Measurements from ENCODE around the gene RAB11B. TPM values are rescaled to one million over a fixed set of nuclear protein-coding genes. Genes with fewer than 3 reads are reported as not detected.

The RAB11B gene
- total RNA-seq, 1 donor from 2014 or later, result 157 TPM

- no peak for DNase-seq
- TF ChIP-seq CTCF (IDR thresholded peaks at IDR 0.05; ENCODE audit: borderline replicate concordance), result no peak
- H3K4me1 ChIP-seq, result peaks cover 92% of the 10 kb centered on the region
- intact Hi-C loops (cut with micrococcal nuclease), result no loop called here
- peak overlapping the region; percentile 100 for H3K27ac ChIP-seq (replicated peaks)
- no peaks in the 10 kb centered on the region for H3K36me3 ChIP-seq
- H3K9me3 ChIP-seq (replicated peaks), result no peaks in the 10 kb centered on the region
- H3K27me3 ChIP-seq (ENCODE audit: low read depth), result no peaks in the 10 kb centered on the region
- no peak overlapping the region for H3K4me3 ChIP-seq
Observed at GRCh38 chr19:8393871-8394250, 3.7 kb downstream of the RAB11B start.

GRCh38 chr19:8395621-8396082 lies 5.5 kb downstream of the RAB11B start:
- H3K27me3 ChIP-seq (ENCODE audit: low read depth), result no peaks in the 10 kb centered on the region
- peak overlapping the region; percentile 100 for H3K27ac ChIP-seq (replicated peaks)
- peaks cover 16% of the 10 kb centered on the region for H3K36me3 ChIP-seq
- intact Hi-C loops (cut with micrococcal nuclease), result loop anchor here (5.0 kb wide), 1 partner anchor 38 kb away; no protein-coding TSS in a partner anchor
- no peak for DNase-seq
- peaks cover 80% of the 10 kb centered on the region for H3K4me1 ChIP-seq
- no peak for TF ChIP-seq CTCF (IDR thresholded peaks at IDR 0.05; ENCODE audit: borderline replicate concordance)
- H3K9me3 ChIP-seq (replicated peaks), result no peaks in the 10 kb centered on the region
- H3K4me3 ChIP-seq, result no peak overlapping the region

- Histone ChIP-seq H3K27ac (replicated peaks) (peak overlapping the region; percentile 37), H3K4me3 (no peak overlapping the region), H3K36me3 (peaks cover 19% of the 10 kb centered on the region), H3K4me1 (peaks cover 75% of the 10 kb centered on the region), H3K27me3 (ENCODE audit: low read depth) (no peaks in the 10 kb centered on the region), H3K9me3 (replicated peaks) (no peaks in the 10 kb centered on the region)
- intact Hi-C loops (cut with micrococcal nuclease), result loop anchor here (5.0 kb wide), 1 partner anchor 39 kb away; no protein-coding TSS in a partner anchor
- no peak for DNase-seq
- TF ChIP-seq CTCF (IDR thresholded peaks at IDR 0.05; ENCODE audit: borderline replicate concordance), result no peak
Observed at GRCh38 chr19:8396185-8396562, 6.0 kb downstream of the RAB11B start.

GRCh38 chr19:8396563-8397203 lies 6.5 kb downstream of the RAB11B start:
- peak; percentile 73 for TF ChIP-seq CTCF (IDR thresholded peaks at IDR 0.05; ENCODE audit: borderline replicate concordance)
- Histone ChIP-seq H3K9me3 (replicated peaks) (no peaks in the 10 kb centered on the region), H3K36me3 (peaks cover 21% of the 10 kb centered on the region), H3K4me3 (no peak overlapping the region), H3K27me3 (ENCODE audit: low read depth) (no peaks in the 10 kb centered on the region), H3K4me1 (peaks cover 69% of the 10 kb centered on the region), H3K27ac (replicated peaks) (peak overlapping the region; percentile 37)
- DNase-seq, result peak; percentile 71
- intact Hi-C loops (cut with micrococcal nuclease), result loop anchor here (5.0 kb wide), 1 partner anchor 39 kb away; no protein-coding TSS in a partner anchor

GRCh38 chr19:8397271-8397670 lies 7.1 kb downstream of the RAB11B start:
- Histone ChIP-seq H3K9me3 (replicated peaks) (no peaks in the 10 kb centered on the region), H3K4me1 (peaks cover 64% of the 10 kb centered on the region), H3K4me3 (no peak overlapping the region), H3K27me3 (ENCODE audit: low read depth) (no peaks in the 10 kb centered on the region), H3K27ac (replicated peaks) (peak overlapping the region; percentile 37), H3K36me3 (peaks cover 27% of the 10 kb centered on the region)
- DNase-seq, result no peak
- TF ChIP-seq CTCF (IDR thresholded peaks at IDR 0.05; ENCODE audit: borderline replicate concordance), result no peak
- intact Hi-C loops (cut with micrococcal nuclease), result loop anchor here (5.0 kb wide), 1 partner anchor 40 kb away; no protein-coding TSS in a partner anchor

Data from left ventricle myocardium inferior (tissue), 1 donor.